Liver (tissue), 3 donors: ENCODE results near the gene CHMP3.

ENCODE experiments used
- ATF3 ChIP-seq: IDR thresholded peaks from 2 replicates; pipeline ENCODE4 v1.6.1; 2016; ENCODE audit warnings: antibody characterized with exemption
- CTCF ChIP-seq: fragments of 150-350 bp; IDR thresholded peaks from 2 replicates; pipeline ENCODE4 v1.5.1; 2017; ENCODE audit warnings: improper control_type of control experiment, low read depth, low read length; ENCODE audit not compliant: missing input control
- GABPA ChIP-seq, 2 donors: IDR thresholded peaks in 1 of 2; conservative IDR thresholded peaks in 1 of 2; 2 replicates each; pipeline ENCODE4 v1.6.1; 2016; ENCODE audit warnings: antibody characterized with exemption in 2 of 2, mild to moderate bottlenecking in 1 of 2, moderate library complexity in 1 of 2
- HNF4A ChIP-seq, 2 donors: conservative IDR thresholded peaks; 2 replicates each; pipeline ENCODE4 v1.6.1; 2016; ENCODE audit warnings: antibody characterized with exemption in 2 of 2, mild to moderate bottlenecking in 2 of 2
- SP1 ChIP-seq: IDR thresholded peaks from 2 replicates; pipeline ENCODE4 v1.6.1; 2018; ENCODE audit warnings: antibody characterized with exemption, mild to moderate bottlenecking
- TAF1 ChIP-seq: conservative IDR thresholded peaks from 2 replicates; pipeline ENCODE4 v1.6.1; 2016; ENCODE audit warnings: antibody characterized with exemption, mild to moderate bottlenecking
- donor health status: healthy.
- donor health status: healthy.

- TF ChIP-seq CTCF (no peak), ATF3 (no peak), HNF4A (conservative IDR thresholded peaks at IDR 0.05) (no peak), SP1 (no peak), TAF1 (no peak), GABPA (IDR thresholded peaks at IDR 0.05 in 1 of 2, conservative IDR thresholded peaks at IDR 0.05 in 1 of 2) (no peak)
Observed at GRCh38 chr2:86512034-86512433, 51.2 kb downstream of the CHMP3 start.
